GM21367 (cell line): ENCODE measurements around the gene CD47.

ENCODE experiments used
- ATAC-seq: cut with Tn5 transposase; IDR thresholded peaks from one replicate; pipeline ENCODE4 v1.9.1; 2021; ENCODE audit not compliant: unreplicated experiment

The CD47 gene

DNA sequence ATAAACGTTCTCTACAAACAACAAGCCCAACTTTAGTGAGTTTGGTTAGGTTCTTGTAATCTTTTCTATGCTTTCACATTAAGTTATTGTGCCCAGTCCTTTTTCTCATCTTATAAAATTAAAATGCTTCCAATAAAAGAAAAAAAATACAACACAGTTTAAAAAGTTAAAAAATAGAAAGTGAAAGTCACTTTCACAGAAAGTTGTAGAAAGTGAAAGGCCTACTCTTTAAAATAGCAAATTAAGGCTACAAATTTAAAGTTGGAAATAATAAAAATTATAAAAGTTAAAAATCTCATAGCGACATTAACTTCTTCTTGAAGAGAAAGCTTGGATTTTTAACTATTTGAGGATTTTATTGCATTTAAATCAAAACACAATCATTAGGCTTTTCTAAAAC lies 35.9 kb downstream of the CD47 start:
- no peak for ATAC-seq

DNA sequence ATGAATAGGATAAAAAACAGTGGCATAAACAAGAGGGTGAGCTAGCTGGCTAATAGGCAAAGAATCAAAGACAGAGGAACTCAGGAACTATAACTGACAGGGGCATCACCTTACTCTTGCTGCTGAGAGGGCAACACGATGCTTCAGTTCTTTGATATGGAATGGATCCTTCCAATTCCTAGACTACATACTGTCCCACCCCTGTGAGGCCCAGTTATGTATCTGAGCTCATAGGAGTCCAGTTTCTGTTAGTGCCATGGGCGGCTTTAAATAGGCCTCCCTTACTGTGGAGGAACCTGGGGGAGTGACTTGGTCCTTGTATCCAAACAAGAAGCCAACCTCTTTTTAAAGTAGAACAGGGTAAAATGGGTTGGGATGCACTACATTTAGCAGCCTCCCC lies 37.3 kb downstream of the CD47 start:
- no peak for ATAC-seq

DNA sequence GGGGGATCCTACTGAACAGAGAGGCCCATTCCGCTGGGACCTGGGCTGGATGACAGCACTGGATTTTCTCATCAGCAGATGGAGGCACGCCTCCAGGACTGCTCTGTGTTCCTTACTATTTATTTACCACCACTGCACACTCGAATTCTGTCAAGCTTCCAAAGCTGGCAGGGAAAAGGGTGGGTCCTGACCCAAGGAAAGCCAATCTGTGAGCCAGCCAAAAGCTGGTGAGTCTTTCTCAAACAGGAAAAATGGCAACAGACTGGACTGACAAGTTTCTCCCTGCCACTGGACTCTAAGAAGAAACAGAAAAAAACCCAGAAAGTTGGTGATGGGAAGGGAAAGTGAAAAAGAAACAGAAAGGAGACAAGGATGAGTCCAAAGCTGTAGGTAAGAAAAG lies 37.8 kb downstream of the CD47 start:
- ATAC-seq: no peak

DNA sequence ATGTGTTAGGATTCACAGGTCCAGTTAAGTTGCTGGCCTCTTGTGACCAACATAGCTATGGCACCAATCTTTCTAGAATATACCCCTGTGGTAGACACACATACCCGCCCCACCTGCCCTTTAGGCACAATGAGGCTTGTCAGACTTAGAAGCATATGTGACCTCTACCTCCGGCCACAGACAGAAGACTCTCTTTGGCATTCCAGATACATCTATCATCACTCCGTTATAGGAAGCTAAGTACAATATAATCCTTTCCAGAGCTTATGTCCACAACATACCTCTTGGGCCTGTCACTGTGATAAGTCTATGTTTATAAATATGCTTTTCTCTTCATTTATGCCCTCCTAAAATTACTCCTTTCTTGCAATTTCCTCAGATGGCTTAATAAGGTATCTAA lies 39.8 kb downstream of the CD47 start:
- no peak for ATAC-seq

DNA sequence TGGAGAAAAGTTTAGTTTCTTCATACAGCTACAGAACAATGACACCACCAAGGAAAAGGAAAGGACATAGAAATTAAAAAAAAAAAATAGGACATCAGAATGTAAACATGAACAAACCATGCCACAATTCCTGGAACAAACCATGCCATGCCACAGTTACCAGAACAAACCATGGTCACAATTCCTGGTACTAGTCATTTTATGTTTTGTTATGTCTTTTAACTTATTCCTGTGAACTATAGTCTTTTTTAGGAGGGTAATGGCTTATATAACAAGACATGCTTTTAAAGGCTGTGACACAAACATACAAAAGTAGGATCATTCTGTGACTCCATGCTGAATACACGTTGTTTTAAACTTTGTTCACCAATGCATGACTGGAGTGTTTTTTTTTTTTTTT lies 42.8 kb downstream of the CD47 start:
- ATAC-seq: no peak

DNA sequence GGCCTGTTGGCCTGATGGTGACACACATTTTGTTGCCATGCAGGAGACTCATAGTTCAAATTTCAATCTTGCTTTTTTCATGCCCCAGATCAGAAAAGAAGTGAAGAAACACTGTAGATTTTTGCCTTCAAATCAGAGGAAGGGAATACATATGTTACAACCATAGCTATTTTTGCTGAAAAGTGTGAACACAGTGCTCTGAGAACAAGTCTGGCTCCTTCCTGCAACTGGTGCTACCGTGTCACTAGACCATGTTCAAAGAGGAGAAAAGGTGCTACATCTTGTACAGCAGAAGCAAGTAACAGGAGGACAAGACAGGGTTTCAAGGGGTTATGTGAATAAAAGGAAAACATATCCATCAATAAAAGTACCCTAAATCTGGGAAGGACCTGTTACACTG lies 44.6 kb downstream of the CD47 start:
- no peak for ATAC-seq

DNA sequence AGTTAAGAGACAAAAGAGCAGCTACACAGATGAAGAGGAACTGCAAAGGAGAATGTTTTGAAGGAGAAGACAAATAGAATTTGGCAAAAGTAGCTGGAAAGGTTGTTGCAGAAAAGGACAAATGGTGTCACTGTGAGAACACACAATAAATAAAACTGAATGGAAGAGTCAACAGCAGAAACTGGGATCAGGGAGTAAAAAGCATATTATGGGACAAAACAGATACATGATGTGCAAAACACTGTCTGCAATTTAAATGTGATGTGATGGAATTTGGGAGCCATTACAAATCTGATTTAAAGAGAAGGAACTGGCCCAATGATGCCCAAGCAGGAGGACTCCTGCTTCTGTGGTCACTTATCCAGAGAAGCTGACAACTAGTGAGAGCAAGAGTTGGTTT lies 46.1 kb downstream of the CD47 start:
- ATAC-seq: no peak

- no peak for ATAC-seq
These were observed 48.5 kb downstream of the CD47 start for GRCh38 chr3:108042300-108042699.

DNA sequence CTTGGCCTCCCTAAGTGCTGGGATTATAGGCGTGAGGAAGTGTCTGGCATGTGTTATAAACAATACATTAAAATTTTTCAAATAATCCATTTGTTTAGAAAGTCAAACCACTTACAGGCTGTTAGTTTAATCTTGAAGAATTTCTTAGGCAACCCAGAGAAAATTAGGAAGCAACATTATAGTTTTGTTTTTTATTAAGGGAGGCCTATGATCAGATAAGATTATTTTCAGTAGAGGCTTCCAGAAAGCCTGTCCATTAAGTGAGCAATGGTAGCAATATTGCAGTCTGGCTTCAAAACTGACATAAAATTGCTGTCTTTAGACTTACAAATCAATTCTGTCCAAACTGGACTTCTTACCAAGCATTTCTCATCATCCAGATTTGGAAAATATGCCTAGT lies 49.6 kb downstream of the CD47 start:
- no peak for ATAC-seq

- no peak for ATAC-seq
These were observed 53.1 kb downstream of the CD47 start for GRCh38 chr3:108037770-108038169.

GRCh38 chr3:108036984-108037741 lies 53.7 kb downstream of the CD47 start:
- ATAC-seq: no peak

DNA sequence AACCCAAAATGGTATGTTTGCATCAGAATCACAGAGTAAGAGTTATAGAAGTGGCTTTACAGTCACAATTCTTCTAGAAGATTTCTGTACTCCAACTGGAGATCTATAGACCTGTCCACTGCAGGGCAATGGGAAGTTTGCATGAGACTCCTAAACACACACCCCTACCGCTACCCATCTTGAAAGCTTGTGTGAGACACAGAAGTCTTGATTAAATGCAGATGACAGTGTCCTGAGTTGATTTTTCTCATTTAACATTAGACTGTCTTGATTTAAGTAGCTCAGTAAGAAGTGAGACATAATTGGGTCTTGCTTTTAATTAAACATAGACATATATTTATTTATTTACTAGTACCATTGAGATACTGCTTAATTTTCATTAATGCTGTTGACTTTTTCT lies 54.4 kb downstream of the CD47 start:
- ATAC-seq: no peak

- ATAC-seq: no peak
These were observed 55.1 kb downstream of the CD47 start for GRCh38 chr3:108035751-108036150.

- no peak for ATAC-seq
These were observed 58.9 kb downstream of the CD47 start for GRCh38 chr3:108031895-108032294.

DNA sequence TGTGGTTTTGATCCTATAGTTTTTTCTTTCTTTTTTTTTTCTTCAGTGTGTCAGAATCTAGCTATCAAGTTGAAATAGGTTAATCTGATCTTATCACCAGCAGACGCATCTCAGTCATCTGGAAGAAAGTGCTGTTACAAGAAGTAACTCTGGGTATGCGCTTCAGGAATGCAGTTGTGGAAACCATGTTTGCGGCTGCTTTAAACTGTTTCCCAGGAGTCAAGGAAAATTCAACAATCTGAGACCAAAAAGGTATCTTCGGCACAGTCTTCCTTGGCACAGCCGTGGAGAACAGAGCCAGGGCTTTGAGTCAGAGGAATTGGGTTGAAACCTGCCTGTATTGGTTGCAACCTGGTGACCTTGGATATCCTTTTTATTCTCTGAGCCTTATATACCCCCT lies 59.9 kb downstream of the CD47 start:
- no peak for ATAC-seq

- ATAC-seq: no peak
These were observed 61.4 kb downstream of the CD47 start for GRCh38 chr3:108029466-108029865.

GRCh38 chr3:108028896-108029295 lies 61.9 kb downstream of the CD47 start:
- ATAC-seq: no peak

DNA sequence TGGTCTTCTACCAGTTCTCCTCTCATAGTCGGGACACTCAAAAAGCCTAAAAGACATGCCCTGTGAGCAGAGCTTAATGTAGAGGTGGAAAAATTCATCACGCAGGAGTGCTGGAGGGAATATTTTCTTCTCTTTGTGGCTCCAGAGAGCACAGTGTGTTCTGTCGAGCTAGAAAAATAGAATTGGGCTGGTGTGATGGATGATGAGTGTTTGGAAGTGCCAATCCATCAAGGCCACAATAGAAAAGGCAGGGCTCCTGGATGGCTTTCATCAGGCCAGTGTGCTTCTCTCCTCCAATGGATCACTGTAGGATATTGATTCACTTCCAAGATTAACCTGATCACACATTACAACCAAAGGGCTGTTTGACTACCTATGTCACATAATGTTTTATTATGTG lies 65.7 kb downstream of the CD47 start:
- no peak for ATAC-seq

- ATAC-seq: no peak
These were observed 66.5 kb downstream of the CD47 start for GRCh38 chr3:108024146-108024850.

DNA sequence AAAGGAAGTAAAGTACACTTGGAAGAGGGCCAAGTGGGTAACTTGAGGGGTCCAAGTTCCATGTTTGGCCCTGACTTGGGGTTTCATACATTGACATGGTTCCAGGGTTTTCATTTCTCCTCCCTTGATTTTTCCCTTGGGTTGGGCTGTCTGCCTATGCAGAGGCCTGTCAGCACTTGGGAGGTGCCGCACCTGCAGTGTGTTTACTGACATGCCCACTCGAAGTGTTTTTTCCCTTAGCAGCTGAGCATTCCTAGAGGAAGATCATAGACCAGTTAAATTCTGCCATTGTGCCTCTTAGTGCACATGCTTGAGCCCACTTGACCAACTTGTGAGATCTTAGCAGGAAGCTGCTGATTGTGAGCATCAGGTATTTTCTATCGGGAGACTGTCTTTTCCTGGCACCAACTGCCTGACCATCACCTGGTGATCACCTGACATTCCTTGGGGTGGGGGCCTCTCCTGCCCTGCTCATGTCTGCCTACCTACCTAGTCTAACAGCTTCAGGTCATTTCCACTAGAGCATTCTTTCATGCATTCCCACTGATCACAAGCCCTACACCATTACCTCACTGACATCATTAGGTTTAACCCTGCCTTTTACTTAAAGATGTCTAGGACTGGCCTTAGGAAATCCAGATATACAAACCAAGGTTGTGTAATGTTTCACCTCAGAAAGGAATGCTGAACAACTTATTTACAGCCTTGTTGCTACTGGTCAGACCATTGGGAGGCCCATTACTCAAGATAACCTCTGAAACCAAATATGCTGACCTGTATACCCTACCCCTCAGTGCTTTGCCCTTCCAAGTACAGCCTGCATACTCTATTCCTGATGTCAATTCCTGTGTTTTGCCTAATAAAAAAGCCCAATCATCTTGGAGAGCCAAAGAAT lies 68.3 kb downstream of the CD47 start:
- ATAC-seq: no peak

DNA sequence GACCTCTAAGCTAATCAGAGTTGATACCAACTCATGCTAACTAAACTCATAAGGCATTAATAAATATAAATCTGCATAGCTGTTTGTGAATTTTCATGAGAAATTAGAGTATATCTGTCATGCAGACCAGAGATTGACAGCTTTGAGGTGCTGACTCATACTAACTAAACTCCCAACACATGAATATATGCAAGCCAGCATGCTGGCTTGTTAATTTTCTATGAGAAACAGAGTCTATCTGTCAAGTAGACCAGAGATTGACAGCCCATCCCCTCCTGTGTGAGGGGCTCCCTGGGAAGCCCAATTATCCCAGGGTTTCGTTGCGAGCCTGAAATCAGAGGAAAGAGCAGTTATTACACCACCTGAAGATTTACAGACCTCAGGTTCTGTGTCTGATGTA lies 69.3 kb downstream of the CD47 start:
- no peak for ATAC-seq

DNA sequence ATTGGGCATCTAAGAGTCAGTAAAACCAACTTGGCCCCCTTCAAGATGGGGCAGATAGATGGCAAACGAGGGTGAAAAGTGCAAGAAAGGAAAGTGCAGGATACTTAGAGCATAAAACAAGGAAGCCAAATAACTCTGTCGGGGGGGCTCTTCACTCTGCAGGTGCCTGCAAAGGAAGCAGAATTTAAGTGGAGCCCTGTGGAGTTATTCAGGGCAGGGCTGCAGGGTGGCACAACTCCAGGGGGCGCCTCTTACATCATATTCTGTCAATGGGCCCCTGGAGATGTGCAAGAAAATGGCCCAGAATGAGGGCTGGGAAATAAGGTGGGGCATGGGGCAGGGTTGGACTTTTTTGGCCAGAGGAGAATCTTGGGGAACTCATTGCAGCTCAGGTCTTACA lies 69.7 kb downstream of the CD47 start:
- ATAC-seq: no peak
